Right lobe of liver (tissue), 6 donors: ENCODE results near the gene BOLA3. TPM values are rescaled to one million over a fixed set of nuclear protein-coding genes. Genes with fewer than 3 reads are reported as not detected.

Source experiments
- ATAC-seq, 4 donors: fragments of 200-7000 bp; cut with Tn5 transposase; one replicate each; pipeline ENCODE4 v1.9.1; 2020; ENCODE audit warnings: mild to moderate bottlenecking in 4 of 4, moderate library complexity in 4 of 4
- DNase-seq, 3 donors: peaks; one replicate each; pipeline ENCODE4 v3.0.0-alpha.2; 2020
- H3K27ac ChIP-seq, 3 donors: fragments of 200-600 bp; one replicate each; pipeline ENCODE4 v1.8.0; 2022
- H3K27me3 ChIP-seq, 2 donors: fragments of 200-600 bp; one replicate each; pipeline ENCODE4 v1.8.0; 2022
- H3K36me3 ChIP-seq, 4 donors: fragments of 200-600 bp; sonication (generic) in 1 of 4; one replicate each; pipeline versions ENCODE4 v1.5.1 to v1.8.0; 2017 to 2022; ENCODE audit warnings: control low read depth in 1 of 4
- H3K4me1 ChIP-seq, 4 donors: fragments of 200-600 bp; sonication (generic) in 1 of 4; one replicate each; pipeline versions ENCODE4 v1.5.1 to v1.8.0; 2017 to 2022; ENCODE audit warnings: control low read depth in 1 of 4
- H3K4me3 ChIP-seq, 3 donors: fragments of 200-600 bp; one replicate each; pipeline ENCODE4 v1.8.0; 2022
- H3K9me3 ChIP-seq, 4 donors: fragments of 200-600 bp; sonication (generic) in 1 of 4; one replicate each; pipeline versions ENCODE4 v1.5.1 to v1.8.0; 2017 to 2022; ENCODE audit warnings: control low read depth in 1 of 4
- CTCF ChIP-seq, 4 donors: fragments of 200-600 bp in 3 of 4; fragments of 450-650 bp in 1 of 4; IDR thresholded peaks; one replicate each; pipeline versions ENCODE4 v1.5.1 to v1.8.0; 2016 to 2022; ENCODE audit warnings: antibody characterized with exemption in 4 of 4, mild to moderate bottlenecking in 2 of 4
- POLR2A ChIP-seq: fragments of 450-650 bp; IDR thresholded peaks from one replicate; pipeline ENCODE4 v1.6.1; 2017; ENCODE audit warnings: antibody characterized with exemption, mild to moderate bottlenecking
- WGBS: methylation state at CpG from one replicate; pipeline ENCODE4 v1.1.6; 2018; ENCODE audit warnings: low coverage, low lambda C conversion rate; ENCODE audit not compliant: insufficient coverage; ENCODE audit errors: missing lambda C conversion rate; 5-methylcytosine and 5-hydroxymethylcytosine counted together
- intact Hi-C, 2 donors: fragments of 100-400 bp; cut with DNase I; formaldehyde crosslinking; loops; one replicate each; pipeline versions ENCODE4 v1.11.2 to v1.14.1; 2022
- total RNA-seq, 6 experiments: library from RNA; depleted of rRNA in 2 of 6; stranded (reverse); fragments of >200 nt in 2 of 6; fragmentation: NEBNext Ultra II Directional in 3 of 6; extraction: Animal tissue kit (Norgen Biotek cat#: 25700) in 3 of 6; gene quantifications; one replicate each; pipeline versions ENCODE4 v1.1.0 to v1.2.4, GENCODE V29; 2016 to 2023
- donor health status: DM: no; HTN: yes; CAD: no.
- donor health status: DM: no; HTN: no; CAD: no.
- donor health status: DM: no; HTN: no; CAD: no.
- donor health status: DM: no; HTN: yes; CAD: no.
- donor health status: DM: no; HTN: yes; CAD: no.

The BOLA3 gene
- total RNA-seq, 6 experiments from 2014 or later, result 14.6 to 58.6 (median 16.0) TPM

GRCh38 chr2:74097574-74097973 is 50.1 kb downstream of the BOLA3 start:
- H3K4me1 ChIP-seq, result no peaks in the 10 kb centered on the region
- TF ChIP-seq POLR2A (no peak), CTCF (IDR thresholded peaks at IDR 0.05) (no peak)
- no peaks in the 10 kb centered on the region for H3K9me3 ChIP-seq
- H3K27ac ChIP-seq, result no peak overlapping the region
- no peaks in the 10 kb centered on the region for H3K27me3 ChIP-seq
- 91% methylated on average over 4 of the region's 6 CpGs for WGBS
- no peak overlapping the region for H3K4me3 ChIP-seq
- DNase-seq, result no peak
- intact Hi-C loops, result no loop called here
- H3K36me3 ChIP-seq, result peaks cover 0 to 45% (median 20%) of the 10 kb centered on the region in 4 donors
- ATAC-seq, result no peak

- Histone ChIP-seq H3K4me1 (no peaks in the 10 kb centered on the region), H3K27ac (no peak overlapping the region), H3K36me3 (peaks cover 0 to 54% (median 20%) of the 10 kb centered on the region in 4 donors), H3K27me3 (no peaks in the 10 kb centered on the region), H3K4me3 (no peak overlapping the region), H3K9me3 (no peaks in the 10 kb centered on the region)
- WGBS, result 100% methylated on average over 2 of the region's 2 CpGs
- DNase-seq (no peak), ATAC-seq (no peak)
- intact Hi-C loops, result no loop called here
- no peak for TF ChIP-seq POLR2A
- TF ChIP-seq CTCF (IDR thresholded peaks at IDR 0.05), result no peak
These were observed 51.7 kb downstream of the BOLA3 start for GRCh38 chr2:74096052-74096451.

GRCh38 chr2:74095632-74096031 is 52.1 kb downstream of the BOLA3 start:
- H3K4me1 ChIP-seq, result no peaks in the 10 kb centered on the region

DNA sequence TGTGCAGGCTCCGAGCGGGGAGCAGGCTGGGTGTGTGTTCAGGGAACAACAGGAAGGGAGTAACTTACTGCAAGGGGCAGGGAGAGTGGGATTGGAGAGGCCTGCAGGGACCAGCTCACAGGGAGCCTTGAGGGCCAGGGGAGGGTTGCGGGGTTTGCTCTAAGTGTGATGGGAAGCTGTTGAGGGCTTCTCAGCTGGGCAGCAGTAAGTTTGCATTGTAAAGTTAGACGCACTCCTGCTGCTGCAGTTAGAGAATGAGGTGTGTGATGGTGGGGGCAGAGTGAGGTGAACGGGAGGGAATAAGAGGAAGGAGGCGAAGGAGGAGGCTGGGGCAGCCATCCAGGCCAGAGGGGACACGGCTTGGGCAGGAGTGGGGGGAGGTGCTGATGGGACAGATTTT is 53.4 kb downstream of the BOLA3 start:
- H3K9me3 ChIP-seq, result no peaks in the 10 kb centered on the region
- ATAC-seq, result no peak
- TF ChIP-seq POLR2A, result no peak
- TF ChIP-seq CTCF (IDR thresholded peaks at IDR 0.05), result no peak
- no peaks in the 10 kb centered on the region for H3K4me1 ChIP-seq
- H3K27me3 ChIP-seq, result no peaks in the 10 kb centered on the region
- no peak overlapping the region for H3K4me3 ChIP-seq
- no peak overlapping the region for H3K27ac ChIP-seq
- intact Hi-C loops, result no loop called here
- WGBS, result 85% methylated on average over 6 of the region's 7 CpGs
- H3K36me3 ChIP-seq, result peaks cover 0 to 54% (median 18%) of the 10 kb centered on the region in 4 donors
- no peak for DNase-seq

More at GRCh38 chr2:74095632-74096031, 52.1 kb downstream of the BOLA3 start:
- no peak for TF ChIP-seq POLR2A
- no peak for TF ChIP-seq CTCF (IDR thresholded peaks at IDR 0.05)
- Histone ChIP-seq H3K27ac (no peak overlapping the region), H3K27me3 (no peaks in the 10 kb centered on the region), H3K4me3 (no peak overlapping the region), H3K9me3 (no peaks in the 10 kb centered on the region), H3K36me3 (peaks cover 0 to 54% (median 19%) of the 10 kb centered on the region in 4 donors)
- intact Hi-C loops, result no loop called here
- DNase-seq, result no peak
- ATAC-seq, result no peak
- 69% methylated on average over 3 of the region's 3 CpGs for WGBS

GRCh38 chr2:74093840-74094239 is 53.9 kb downstream of the BOLA3 start:
- H3K27me3 ChIP-seq, result no peaks in the 10 kb centered on the region
- no peak for ATAC-seq
- TF ChIP-seq CTCF (IDR thresholded peaks at IDR 0.05) (no peak), POLR2A (no peak)
- H3K36me3 ChIP-seq, result peaks cover 0 to 52% (median 17%) of the 10 kb centered on the region in 4 donors
- H3K4me1 ChIP-seq, result no peaks in the 10 kb centered on the region
- no peak overlapping the region for H3K27ac ChIP-seq
- no peaks in the 10 kb centered on the region for H3K9me3 ChIP-seq
- H3K4me3 ChIP-seq, result no peak overlapping the region
- intact Hi-C loops, result no loop called here
- WGBS, result 91% methylated on average over 4 of the region's 6 CpGs
- DNase-seq, result no peak
